Endodermal cell (in vitro differentiated cells): ENCODE results near the gene GNPDA2. TPM values are rescaled to one million over a fixed set of nuclear protein-coding genes. Genes with fewer than 3 reads are reported as not detected.

Experiments used
- DNase-seq: peaks from one replicate; pipeline ENCODE4 v3.0.0-alpha.2; 2017
- H3K27ac ChIP-seq: 2 replicates; pipeline ENCODE4 v1.5.1; 2013; ENCODE audit warnings: mild to moderate bottlenecking, low read depth, low read length, moderate library complexity
- H3K27me3 ChIP-seq: 2 replicates; pipeline ENCODE4 v1.6.1; 2013; ENCODE audit warnings: mild to moderate bottlenecking, low read length, moderate library complexity; ENCODE audit not compliant: insufficient read depth, control insufficient read depth, poor library complexity, severe bottlenecking
- H3K36me3 ChIP-seq: 2 replicates; pipeline ENCODE4 v1.7.0; 2013; ENCODE audit warnings: mild to moderate bottlenecking, low read length, moderate library complexity; ENCODE audit not compliant: control insufficient read depth, insufficient read depth
- H3K4me1 ChIP-seq: one replicate; pipeline ENCODE4 v1.7.0; 2013; ENCODE audit warnings: low read length; ENCODE audit not compliant: control insufficient read depth, insufficient read depth
- H3K4me3 ChIP-seq: 2 replicates; pipeline ENCODE4 v1.5.1; 2013; ENCODE audit warnings: mild to moderate bottlenecking, low read length, moderate library complexity
- H3K9ac ChIP-seq: 2 replicates; pipeline ENCODE4 v1.6.1; 2013; ENCODE audit warnings: mild to moderate bottlenecking, low read length, moderate library complexity; ENCODE audit not compliant: poor library complexity, severe bottlenecking; ENCODE audit errors: extremely low read depth
- H3K9me3 ChIP-seq: 2 replicates; pipeline ENCODE4 v1.6.1; 2013; ENCODE audit warnings: mild to moderate bottlenecking, low read length, moderate library complexity; ENCODE audit not compliant: control insufficient read depth
- H3K27ac Mint-ChIP-seq: 2 replicates; pipeline ENCODE4 v1.8.0; 2020; ENCODE audit warnings: mixed read lengths
- H3K27me3 Mint-ChIP-seq: 2 replicates; pipeline ENCODE4 v1.8.0; 2021; ENCODE audit warnings: mild to moderate bottlenecking, mixed read lengths; ENCODE audit not compliant: insufficient read depth
- H3K36me3 Mint-ChIP-seq: 2 replicates; pipeline ENCODE4 v1.8.0; 2020; ENCODE audit warnings: low read depth, mixed read lengths
- H3K4me1 Mint-ChIP-seq: 2 replicates; pipeline ENCODE4 v1.8.0; 2020; ENCODE audit warnings: mixed read lengths
- H3K4me3 Mint-ChIP-seq: 2 replicates; pipeline ENCODE4 v1.8.0; 2020; ENCODE audit warnings: mild to moderate bottlenecking, moderate library complexity, mixed read lengths
- H3K9me3 Mint-ChIP-seq: 2 replicates; pipeline ENCODE4 v1.8.0; 2020; ENCODE audit warnings: mild to moderate bottlenecking, mixed read lengths
- CTCF ChIP-seq: fragments of 200-600 bp; sonication (generic); conservative IDR thresholded peaks from 2 replicates; pipeline ENCODE4 v1.5.0; 2021; ENCODE audit warnings: antibody characterized with exemption, mild to moderate bottlenecking
- WGBS, 2 experiments: methylation state at CpG; one replicate each; pipeline versions ENCODE4 v1.1.5 to v1.1.7; 2013; ENCODE audit warnings: missing lambda C conversion rate in 2 of 2, mixed read lengths in 1 of 2; ENCODE audit not compliant: insufficient coverage in 1 of 2, insufficient read length in 1 of 2; 5-methylcytosine and 5-hydroxymethylcytosine counted together
- total RNA-seq, 2 donors: library from RNA; stranded (reverse); fragmentation: NEBNext Ultra II Directional in 1 of 2; extraction: Animal tissue kit (Norgen Biotek cat#: 25700) in 1 of 2; gene quantifications; 2 replicates in 1 of 2; 3 replicates in 1 of 2; pipeline ENCODE4 v1.2.1, GENCODE V29; 2021

Gene GNPDA2
- total RNA-seq, 2 donors from 2014 or later: 7.2 to 10.2 TPM

- H3K4me1 ChIP-seq: no peaks in the 10 kb centered on the region
- Mint-ChIP-seq H3K27me3 (peaks cover 28% of the 10 kb centered on the region), H3K27ac (peak overlapping the region; percentile 94), H3K4me3 (peak overlapping the region; percentile 73), H3K36me3 (no peaks in the 10 kb centered on the region), H3K9me3 (no peaks in the 10 kb centered on the region), H3K4me1 (peaks cover 9% of the 10 kb centered on the region)
- no peak for TF ChIP-seq CTCF
- peak overlapping the region; percentile 87 for H3K4me3 ChIP-seq
- DNase-seq: no peak
- 0 to 3% methylated on average over 6 to 9 of the region's 9 CpGs for WGBS, 2 experiments
- no peaks in the 10 kb centered on the region for H3K9me3 ChIP-seq
- peaks cover 10% of the 10 kb centered on the region for H3K27me3 ChIP-seq
- H3K36me3 ChIP-seq: no peaks in the 10 kb centered on the region
- H3K9ac ChIP-seq: peak overlapping the region; percentile 72
- no peak overlapping the region for H3K27ac ChIP-seq
Measured at GRCh38 chr4:44725726-44726037, 674 bp downstream of the GNPDA2 start.

DNA sequence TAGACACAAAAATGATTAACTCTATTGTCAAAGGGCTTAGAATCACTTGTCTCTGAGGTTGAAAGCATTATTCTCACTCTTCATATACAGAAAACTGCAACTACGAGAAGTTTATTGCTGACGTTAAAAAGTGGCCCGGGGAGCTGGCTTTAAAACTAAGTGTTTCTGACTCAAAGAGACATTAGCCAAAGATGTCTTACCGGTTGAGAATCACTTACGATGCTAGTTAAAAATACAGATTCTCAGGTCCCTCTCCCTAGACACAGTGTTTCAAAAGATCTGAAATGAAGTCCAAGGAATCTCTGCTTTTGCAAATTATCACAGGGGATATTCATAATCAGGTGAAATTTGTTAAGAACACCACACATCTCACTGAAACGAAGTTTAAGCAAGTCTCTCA lies 1.2 kb downstream of the GNPDA2 start:
- Histone ChIP-seq H3K9me3 (no peaks in the 10 kb centered on the region), H3K4me3 (peak overlapping the region; percentile 87), H3K36me3 (no peaks in the 10 kb centered on the region), H3K27me3 (peaks cover 10% of the 10 kb centered on the region), H3K4me1 (no peaks in the 10 kb centered on the region), H3K9ac (no peak overlapping the region), H3K27ac (no peak overlapping the region)
- Mint-ChIP-seq H3K36me3 (no peaks in the 10 kb centered on the region), H3K9me3 (no peaks in the 10 kb centered on the region), H3K4me3 (peak overlapping the region; percentile 73), H3K27me3 (peaks cover 25% of the 10 kb centered on the region), H3K4me1 (peaks cover 9% of the 10 kb centered on the region), H3K27ac (no peak overlapping the region)
- WGBS, 2 experiments: 62 to 64% methylated on average over 6 of the region's 6 CpGs
- no peak for TF ChIP-seq CTCF
- no peak for DNase-seq

GRCh38 chr4:44722001-44722400 lies 4.4 kb downstream of the GNPDA2 start:
- no peaks in the 10 kb centered on the region for H3K9me3 ChIP-seq
- H3K27me3 Mint-ChIP-seq: peaks cover 15% of the 10 kb centered on the region
- 98 to 100% methylated on average over 1 to 3 of the region's 3 CpGs for WGBS, 2 experiments

More at GRCh38 chr4:44722001-44722400, 4.4 kb downstream of the GNPDA2 start:
- H3K4me3 ChIP-seq: no peak overlapping the region
- no peak overlapping the region for H3K9ac ChIP-seq
- no peak for TF ChIP-seq CTCF
- H3K36me3 ChIP-seq: no peaks in the 10 kb centered on the region
- H3K4me3 Mint-ChIP-seq: no peak overlapping the region
- no peaks in the 10 kb centered on the region for H3K9me3 Mint-ChIP-seq
- no peak overlapping the region for H3K27ac ChIP-seq
- peaks cover 4% of the 10 kb centered on the region for H3K27me3 ChIP-seq
- no peak for DNase-seq
- peaks cover 9% of the 10 kb centered on the region for H3K4me1 Mint-ChIP-seq
- no peaks in the 10 kb centered on the region for H3K4me1 ChIP-seq
- no peak overlapping the region for H3K27ac Mint-ChIP-seq
- H3K36me3 Mint-ChIP-seq: no peaks in the 10 kb centered on the region
